Hematopoietic multipotent progenitor cell treated with erythropoietin and hydrocortisone succinate and interleukin-3 and kit ligand, for 6 days (in vitro differentiated cells): ENCODE data around the gene VPREB1.
"Not testable (repeated sequence)": the region's sequence is repeated elsewhere in the genome, so short reads cannot be mapped to it uniquely, and the experiment has no call there.

Experiments
- DNase-seq: peaks from one replicate; pipeline ENCODE4 v3.0.0-alpha.2; 2015

The VPREB1 gene

DNA sequence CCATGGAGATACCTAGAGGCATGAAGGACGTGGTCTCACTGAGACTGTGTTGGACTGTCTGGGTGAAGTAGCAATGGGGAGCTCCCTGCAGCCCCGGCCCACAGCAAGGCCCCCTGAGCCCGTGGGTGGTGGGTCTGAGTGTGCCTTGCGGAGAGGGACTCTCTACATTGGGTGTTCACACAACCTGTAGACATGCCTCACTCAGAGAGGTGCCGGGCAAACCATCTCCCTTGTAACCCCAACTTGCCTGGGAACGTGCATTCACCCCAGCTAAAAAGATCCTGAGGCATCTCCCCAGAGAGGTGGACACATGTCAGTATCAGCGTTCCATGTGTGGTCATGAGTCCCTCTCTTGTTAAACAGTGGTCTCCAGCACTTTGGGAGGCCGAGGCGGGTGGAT is 2.1 kb downstream of the VPREB1 start:
- no peak for DNase-seq

DNA sequence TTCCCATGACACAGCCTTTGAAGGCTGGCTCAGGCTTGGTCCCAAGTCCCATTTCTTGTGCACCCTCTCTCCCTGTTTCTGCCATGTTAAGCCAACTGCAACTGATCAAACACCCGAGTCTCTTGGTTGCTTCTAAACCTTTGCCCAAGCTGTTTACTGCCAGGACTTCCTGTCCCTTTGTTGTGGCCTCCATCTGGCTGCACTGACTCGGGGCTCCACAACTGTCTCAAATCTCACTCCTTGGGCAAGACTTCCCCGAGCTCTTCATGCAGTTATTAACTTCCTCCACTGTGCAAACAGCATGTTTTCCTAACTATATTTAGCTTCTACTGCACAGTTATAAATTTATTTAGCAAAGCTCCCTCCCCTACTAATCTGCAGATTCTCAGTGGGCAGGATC is 4.3 kb downstream of the VPREB1 start:
- peak; percentile 23 for DNase-seq

DNA sequence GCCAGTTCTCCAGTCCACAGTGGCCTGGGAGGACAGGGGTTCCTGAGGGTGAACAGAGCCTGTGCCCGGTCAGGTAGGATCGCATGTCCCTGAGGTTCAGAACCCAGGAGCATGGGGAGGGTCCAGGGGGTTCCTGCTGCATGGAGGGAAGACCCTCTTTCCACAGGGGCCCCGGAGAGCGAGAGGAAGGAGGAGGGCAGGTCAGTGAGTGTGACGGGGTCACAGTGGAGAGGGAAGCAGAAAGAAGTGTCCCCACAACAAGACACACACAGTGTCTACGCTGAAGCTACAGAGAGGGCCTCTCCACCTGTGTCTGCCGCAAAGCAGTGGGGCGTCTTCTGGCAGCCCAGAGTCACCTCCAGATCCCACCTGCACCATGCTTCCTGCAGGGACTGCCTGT is 6.1 kb downstream of the VPREB1 start:
- DNase-seq, result not testable (repeated sequence)

DNA sequence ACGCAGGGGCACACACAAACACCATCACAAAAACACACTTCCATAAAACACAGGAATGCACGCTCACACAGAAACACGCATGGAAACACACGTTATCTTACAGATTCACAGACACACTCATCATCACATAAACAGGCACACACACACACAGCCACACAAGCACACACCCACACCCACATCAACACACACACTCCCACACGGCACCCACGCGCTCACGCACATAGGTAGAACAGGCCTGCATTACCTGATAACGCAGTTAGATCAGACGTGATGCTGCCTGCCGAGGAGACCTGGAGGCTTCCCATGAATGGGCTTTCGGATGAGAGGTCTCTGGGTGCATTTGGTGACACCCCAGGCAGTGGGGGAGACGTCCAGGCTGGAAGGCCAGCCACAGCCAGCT is 11.5 kb downstream of the VPREB1 start:
- not testable (repeated sequence) for DNase-seq

DNA sequence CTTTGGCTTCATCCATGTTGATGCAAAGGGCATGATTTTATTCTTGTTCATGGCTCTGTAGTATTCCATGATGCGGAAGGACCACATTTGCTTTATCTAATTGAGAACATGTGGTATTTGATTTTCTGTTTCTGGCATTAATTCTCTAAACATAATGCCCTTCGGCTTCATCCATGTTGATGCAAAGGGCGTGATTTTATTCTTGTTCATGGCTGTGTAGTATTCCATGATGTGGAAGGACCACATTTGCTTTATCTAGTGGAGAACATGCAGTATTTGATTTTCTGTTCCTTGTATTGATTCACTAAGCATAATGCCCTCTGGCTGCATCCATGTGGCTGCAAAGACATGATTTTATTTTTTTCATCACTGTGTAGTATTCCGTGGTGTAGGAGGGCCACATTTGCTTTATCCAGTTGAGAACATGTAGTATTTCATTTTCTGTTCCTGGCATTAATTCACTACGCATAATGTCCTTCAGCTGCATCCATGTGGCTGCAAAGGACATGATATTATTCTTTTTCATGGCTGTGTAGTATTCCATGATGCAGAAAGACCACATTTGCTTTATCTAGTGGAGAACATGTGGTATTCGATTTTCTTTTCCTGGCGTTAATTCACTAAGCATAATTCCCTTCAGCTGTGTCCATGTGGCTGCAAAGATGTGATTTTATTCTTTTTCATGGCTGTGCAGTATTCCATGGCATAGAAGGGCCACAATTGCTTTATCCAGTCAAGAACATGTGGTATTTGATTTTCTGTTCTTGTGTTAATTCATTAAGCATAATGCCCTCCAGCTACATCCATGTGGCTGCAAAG is 14.2 kb downstream of the VPREB1 start:
- not testable (repeated sequence) for DNase-seq

DNA sequence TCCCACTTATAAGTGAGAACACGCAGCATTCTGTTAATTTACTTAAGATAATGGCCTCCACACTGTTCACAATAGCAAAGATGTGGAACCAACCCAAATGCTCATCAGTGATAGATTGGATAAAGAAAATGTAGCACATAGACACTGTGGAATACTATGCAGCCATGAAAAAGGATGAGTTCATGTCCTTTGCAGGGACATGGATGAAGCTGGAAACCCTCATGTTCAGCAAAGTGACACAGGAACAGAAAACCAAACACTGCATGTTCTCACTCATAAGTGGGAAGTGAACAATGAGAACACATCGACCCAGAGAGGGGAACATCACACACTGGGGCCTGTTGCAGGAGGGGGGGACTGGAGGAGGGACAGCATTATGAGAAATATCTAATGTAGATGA is 15.6 kb downstream of the VPREB1 start:
- DNase-seq, result not testable (repeated sequence)

DNA sequence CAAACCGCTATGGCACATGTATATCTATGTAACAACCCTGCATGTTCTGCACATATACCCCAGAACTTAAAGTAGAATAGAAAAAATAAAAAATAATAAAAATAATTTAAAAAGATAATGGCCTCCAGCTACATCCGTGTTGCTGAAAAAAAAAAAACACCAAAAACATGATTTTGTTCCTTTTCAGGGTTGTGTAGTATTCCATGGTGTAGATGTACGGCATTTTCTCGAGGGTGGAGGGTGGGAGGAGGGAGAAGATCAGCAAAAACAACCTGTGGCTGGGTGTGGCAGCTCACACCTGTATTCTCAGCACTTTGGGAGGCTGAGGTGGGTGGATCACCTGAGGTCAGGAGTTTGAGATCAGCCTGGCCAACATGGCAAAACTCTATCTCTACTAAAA is 16.0 kb downstream of the VPREB1 start:
- DNase-seq, result not testable (repeated sequence)

DNA sequence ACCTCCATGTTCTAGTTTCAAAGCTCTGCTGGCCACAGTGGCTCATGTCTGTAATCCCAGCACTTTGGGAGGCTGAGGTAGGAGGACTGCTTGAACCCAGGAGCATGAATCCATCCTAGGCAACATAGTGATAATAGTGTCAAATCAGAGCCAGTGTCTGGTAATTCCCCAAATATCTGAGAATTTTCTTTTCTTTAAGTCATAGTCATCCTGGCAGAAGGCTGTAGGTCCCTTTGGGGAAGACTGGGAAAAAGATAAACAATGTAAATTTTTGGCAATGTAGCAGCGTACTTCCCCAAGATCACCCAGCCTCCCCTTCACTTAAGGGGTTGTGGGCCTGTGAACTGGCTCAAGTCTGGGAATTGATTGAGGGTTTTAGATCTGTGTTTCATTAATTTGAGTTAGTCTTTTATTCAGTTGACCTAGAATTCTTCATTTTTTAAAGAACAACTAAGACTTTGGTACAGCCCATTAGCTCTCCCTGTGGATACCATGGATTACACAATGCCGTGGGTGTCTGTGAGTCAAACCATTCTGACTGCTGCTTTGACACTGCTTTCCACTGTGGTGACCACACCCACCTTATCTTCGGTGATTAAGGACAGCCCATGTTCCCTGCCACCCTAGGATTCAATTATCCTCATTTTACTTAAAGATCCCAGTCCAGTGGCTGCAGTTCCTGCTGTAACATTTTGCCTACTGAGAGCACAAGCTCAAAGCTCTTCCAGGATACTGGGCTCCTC is 17.9 kb downstream of the VPREB1 start:
- DNase-seq, result peak; percentile 44

DNA sequence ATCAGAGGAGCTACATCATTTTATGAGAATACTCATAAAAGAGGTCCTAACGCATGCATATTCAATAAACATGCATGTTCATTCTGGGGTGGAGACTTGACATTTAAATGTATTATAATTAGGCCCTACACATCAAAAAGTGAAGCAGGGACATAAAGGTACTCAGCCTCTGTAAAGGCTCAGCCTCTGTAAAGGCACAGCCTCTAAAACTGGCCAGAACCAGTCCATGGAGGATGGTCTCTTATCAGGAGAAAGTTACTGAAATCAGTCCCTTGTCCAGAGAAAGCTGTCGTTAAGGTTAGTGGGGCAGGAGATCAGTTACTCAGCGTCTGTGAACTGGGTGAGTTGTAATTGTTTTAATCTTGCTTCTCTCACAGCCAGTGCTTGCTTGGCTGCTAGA is 19.2 kb downstream of the VPREB1 start:
- not testable (repeated sequence) for DNase-seq

DNA sequence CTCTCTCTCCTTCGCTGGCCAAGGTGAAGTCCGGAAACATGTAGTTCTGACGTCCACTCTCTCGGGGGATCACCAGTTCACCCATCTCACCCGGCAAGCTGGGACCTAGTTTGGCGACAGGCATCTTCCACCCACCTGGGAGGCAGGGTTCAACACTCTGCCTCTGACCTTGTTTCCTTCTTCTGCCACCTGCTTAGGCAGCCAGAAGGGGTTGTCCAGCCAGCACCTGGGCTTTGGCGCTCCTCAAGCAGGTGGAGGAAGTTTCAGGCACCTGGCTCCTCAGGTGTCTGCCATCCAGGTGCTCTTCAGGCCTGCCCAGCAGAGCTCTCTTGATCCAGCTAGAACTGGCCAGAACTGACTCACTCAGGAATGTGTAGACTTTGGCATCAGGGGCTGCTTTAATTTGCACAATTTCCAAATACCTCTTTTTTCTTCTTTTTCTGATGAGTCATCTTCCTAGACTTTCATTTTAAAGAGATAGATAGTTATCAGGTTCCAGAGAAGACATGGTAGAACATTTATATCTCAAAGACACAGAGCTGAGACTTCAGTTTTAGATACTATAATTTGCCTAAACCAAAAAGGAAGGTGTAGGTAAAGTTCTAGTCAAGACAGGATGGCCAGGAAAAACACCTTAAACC is 25.6 kb downstream of the VPREB1 start:
- not testable (repeated sequence) for DNase-seq

DNA sequence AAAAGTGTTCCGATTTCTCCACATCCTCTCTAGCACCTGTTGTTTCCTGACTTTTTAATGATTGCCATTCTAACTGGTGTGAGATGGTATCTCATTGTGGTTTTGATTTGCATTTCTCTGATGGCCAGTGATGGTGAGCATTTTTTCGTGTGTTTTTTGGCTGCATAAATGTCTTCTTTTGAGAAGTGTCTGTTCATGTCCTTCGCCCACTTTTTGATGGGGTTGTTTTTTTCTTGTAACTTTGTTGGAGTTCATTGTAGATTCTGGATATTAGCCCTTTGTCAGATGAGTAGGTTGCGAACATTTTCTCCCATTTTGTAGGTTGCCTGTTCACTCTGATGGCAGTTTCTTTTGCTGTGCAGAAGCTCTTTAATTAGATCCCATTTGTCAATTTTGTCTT is 32.8 kb downstream of the VPREB1 start:
- DNase-seq, result not testable (repeated sequence)

DNA sequence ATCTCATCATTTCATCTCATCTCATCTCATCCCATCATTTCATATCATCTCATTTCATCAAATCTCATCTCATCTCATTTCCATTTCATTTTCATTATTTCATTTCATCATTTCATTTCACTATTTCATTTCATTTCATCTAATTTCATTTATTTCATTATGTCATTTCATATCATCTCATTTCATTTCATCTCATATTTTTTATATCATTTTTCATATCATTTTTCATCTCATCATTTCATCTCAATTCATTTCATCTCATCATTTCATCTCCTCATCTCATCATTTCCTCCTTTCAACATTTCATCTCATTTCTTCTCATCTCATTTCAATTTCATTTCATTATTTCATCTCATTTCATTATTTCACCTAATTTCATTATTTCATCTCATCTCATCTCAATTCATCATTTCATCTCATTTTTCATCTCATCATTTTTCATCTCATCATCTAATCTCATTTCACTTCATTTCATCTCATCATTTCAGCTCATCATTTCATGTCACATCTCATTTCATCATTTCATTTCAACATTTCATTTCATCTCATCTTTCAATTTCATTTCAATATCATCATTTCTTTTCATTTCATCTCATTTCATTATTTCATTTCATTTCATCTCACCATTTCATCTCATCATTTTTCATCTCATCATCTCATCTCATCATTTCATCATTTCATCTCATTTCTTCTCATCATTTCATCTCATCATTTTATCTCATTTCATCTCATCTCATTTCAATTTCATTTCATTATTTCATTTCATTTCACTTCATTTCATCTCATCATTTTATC is 40.6 kb downstream of the VPREB1 start:
- DNase-seq, result not testable (repeated sequence)

DNA sequence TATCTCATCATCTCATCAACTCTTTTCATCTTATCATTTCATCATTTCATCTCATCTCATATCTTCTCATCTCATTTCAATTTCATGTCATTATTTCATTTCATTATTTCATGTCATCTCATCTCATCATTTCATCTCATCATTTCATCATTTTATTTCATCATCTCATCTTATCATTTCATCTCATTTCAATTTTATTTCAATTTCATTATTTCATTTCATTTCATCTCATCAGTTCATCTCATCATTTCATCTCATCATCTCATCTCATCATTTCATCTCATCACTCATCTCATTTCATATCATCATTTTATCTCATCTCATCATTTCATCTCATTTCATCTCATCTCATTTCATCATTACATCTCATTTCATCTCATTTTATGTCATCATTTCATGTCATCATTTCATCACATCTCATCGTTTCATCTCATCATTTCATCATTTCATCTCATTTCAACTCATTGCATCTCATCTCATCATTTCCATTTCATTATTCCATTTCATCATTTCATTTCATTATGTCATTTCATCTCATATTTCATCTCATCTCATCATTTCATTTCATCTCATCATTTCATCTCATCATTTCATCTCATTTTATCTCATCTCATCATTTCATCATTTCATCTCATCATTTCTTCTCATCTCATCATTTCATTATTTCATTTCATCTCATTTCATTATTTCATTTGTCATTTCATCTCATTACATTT is 42.0 kb downstream of the VPREB1 start:
- DNase-seq, result not testable (repeated sequence)

DNA sequence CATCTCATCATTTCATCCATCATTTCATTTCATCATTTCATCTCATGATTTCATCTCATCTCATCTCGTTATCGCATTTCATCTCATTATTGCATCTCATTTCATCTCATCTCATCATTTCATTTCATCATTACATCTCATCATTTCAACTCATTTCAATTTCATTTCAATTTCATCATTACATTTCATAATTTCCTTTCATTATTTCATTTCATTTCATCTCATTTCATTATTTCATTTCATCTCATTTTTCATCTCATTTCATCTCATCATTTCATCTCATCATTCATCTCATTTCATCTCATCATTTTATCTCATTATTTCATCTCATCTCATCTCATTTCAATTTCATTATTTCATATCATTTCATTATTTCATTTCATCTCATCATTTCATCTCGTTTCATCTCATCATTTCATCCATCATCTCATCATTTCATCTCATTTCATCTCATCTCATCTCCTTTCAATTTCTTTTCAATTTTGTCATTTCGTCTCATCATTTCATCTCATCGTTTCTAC is 42.6 kb downstream of the VPREB1 start:
- not testable (repeated sequence) for DNase-seq

DNA sequence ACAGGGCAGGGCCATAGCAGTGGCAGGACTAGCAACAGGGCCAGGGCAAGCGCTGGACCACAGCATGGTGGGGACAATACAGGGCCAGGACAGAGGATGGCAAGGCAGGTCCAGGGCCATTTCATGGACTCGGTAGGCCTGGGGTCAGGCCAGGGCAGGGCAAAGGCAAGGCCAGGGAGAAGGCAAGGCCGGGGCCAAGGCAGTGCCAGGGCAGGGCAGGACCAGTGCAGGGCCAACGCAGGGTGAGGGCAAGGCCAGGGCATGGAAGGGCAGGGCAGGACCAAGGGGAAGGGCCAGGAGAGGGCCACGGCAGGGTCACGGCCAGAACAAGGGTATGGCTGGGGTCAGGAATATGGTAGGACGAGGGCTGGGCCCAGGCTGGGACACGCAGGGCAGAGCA is 45.1 kb downstream of the VPREB1 start:
- not testable (repeated sequence) for DNase-seq

DNA sequence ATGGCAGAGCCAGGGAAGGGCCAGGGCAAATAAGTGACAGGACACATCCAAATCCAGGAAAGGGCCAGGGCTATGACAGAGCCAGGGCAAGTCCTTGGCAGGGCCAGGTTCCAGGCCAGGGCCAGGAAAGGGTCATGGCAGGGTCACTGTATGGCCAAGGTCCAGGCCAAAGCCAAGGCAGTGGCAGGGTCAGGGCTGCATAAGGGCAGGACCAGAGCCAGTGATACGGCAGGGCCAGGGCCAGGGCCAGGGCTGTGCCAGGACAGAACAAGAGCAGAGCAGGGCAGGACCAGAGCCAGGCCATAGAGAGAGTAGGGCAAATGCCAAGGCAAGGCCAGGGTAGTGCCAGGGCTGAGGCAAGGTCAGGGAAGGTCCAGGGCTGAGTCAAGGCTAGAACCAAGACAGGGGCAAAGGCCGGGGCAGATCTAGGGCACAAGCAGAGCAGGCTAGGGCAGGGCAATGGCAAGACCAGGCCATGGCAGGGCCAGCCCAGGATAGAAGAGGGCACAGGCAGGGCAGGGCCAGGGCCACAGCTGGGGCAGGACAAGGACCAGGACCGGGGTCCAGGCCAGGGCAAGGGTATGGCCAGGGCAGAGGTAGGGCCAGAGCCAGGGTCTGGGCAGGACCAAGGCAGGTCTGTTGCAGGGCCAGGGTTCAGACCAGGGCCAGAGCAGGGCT is 46.7 kb downstream of the VPREB1 start:
- DNase-seq, result not testable (repeated sequence)

DNA sequence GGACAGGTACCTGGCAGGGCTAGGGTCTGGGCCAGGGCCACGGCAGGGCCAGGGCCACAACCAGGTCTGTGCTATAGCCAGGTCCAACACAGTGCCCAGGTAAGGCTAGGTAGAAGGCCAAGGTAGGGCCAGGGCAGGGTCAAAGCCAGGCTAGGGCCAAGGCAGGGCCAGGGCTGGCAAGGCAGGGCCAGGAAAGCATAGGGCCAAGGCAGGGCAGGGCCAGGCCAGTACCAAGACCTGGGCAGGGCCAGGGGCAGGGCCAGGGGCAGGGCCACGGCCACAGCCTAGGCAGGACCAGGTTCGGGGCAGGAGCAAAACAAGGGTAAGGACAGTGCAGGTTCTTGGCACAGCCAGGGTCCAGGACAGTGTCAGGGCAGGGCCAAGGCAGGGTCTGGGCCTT is 48.1 kb downstream of the VPREB1 start:
- DNase-seq, result not testable (repeated sequence)

DNA sequence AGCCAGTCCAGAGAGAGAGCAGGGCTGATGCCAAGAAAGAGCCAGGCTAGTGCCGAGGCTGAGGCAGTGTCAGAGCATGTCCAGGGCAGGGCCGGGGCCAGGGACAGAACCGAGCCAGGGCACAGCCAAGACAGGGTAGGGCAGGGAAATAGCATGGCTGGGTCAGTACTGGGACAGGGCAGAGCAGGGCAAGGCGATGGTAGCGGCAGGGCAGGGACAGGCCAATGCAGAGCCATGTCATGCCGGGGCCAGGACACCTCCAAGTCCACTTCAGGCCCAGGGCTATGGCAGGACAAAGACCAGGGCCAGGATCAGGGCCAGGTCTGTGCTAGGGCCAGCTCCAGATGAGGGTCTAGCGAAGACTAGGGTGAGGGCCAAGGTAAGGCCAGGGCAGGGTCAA is 48.9 kb downstream of the VPREB1 start:
- not testable (repeated sequence) for DNase-seq

DNA sequence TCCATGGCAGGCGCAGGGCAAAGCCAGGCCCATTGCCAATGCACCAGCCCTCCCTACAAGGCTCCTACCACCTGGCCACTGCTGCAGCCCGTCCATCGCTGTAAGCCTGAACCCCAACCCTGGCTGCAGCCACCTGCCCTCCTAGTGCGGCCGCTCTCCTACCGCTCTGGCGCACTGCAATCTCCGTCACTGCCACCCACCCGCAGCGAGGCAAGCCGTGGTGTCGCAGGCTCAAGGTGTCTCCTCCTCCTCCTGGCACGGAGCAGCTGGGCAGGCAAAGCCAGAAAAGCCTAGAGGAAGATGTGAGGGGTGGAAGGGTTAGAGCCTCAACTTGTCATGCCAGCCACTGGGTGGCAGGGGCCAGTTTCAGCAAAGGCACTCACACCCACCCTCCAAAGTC is 50.1 kb downstream of the VPREB1 start:
- DNase-seq, result not testable (repeated sequence)
